CD4-positive, alpha-beta T cell treated with Interleukin-17A for 1 hour (primary cell): ENCODE results near the gene KRTAP10-6.
"Not testable (repeated sequence)": the region's sequence is repeated elsewhere in the genome, so short reads cannot be mapped to it uniquely, and the experiment has no call there.

Experiments
- DNase-seq: peaks from one replicate; pipeline ENCODE4 v3.0.0-alpha.2; 2020

KRTAP10-6 gene

GRCh38 chr21:44617071-44617501 lies 24.8 kb upstream of the KRTAP10-6 start:
- no peak for DNase-seq

GRCh38 chr21:44616591-44616926 lies 24.3 kb upstream of the KRTAP10-6 start:
- no peak for DNase-seq

GRCh38 chr21:44615911-44616590 lies 23.7 kb upstream of the KRTAP10-6 start:
- no peak for DNase-seq

- DNase-seq: no peak
Measured at GRCh38 chr21:44615466-44615865, 23.2 kb upstream of the KRTAP10-6 start.

- no peak for DNase-seq
Measured at GRCh38 chr21:44614961-44615391, 22.7 kb upstream of the KRTAP10-6 start.

GRCh38 chr21:44614161-44614631 lies 21.9 kb upstream of the KRTAP10-6 start:
- DNase-seq: no peak

- no peak for DNase-seq
Measured at GRCh38 chr21:44613386-44614155, 21.3 kb upstream of the KRTAP10-6 start.

- DNase-seq: no peak
Measured at GRCh38 chr21:44612669-44613229, 20.4 kb upstream of the KRTAP10-6 start.

GRCh38 chr21:44612029-44612486 lies 19.8 kb upstream of the KRTAP10-6 start, which contains the start of gene KRTAP10-8:
KRTAP10-8 (plus strand) TSS chr21:44612079; CDS start chr21:44612101, 22 bp downstream.
- DNase-seq: no peak

GRCh38 chr21:44611551-44611950 lies 19.2 kb upstream of the KRTAP10-6 start:
- DNase-seq: no peak

GRCh38 chr21:44610157-44610843 lies 18.0 kb upstream of the KRTAP10-6 start:
- not testable (repeated sequence) for DNase-seq

- no peak for DNase-seq
Measured at GRCh38 chr21:44609193-44609592, 16.9 kb upstream of the KRTAP10-6 start.

- no peak for DNase-seq
Measured at GRCh38 chr21:44606495-44606894, 14.2 kb upstream of the KRTAP10-6 start.

GRCh38 chr21:44603911-44604310 lies 11.6 kb upstream of the KRTAP10-6 start:
- no peak for DNase-seq

GRCh38 chr21:44603109-44603875 lies 11.0 kb upstream of the KRTAP10-6 start:
- no peak for DNase-seq

GRCh38 chr21:44602463-44602850 lies 10.2 kb upstream of the KRTAP10-6 start:
- DNase-seq: no peak

- no peak for DNase-seq
Measured at GRCh38 chr21:44601596-44602462, 9.5 kb upstream of the KRTAP10-6 start.

- not testable (repeated sequence) for DNase-seq
Measured at GRCh38 chr21:44601091-44601490, 8.8 kb upstream of the KRTAP10-6 start.

- DNase-seq: not testable (repeated sequence)
Measured at GRCh38 chr21:44600118-44600978, 8.0 kb upstream of the KRTAP10-6 start, which contains the start of gene KRTAP10-7. KRTAP10-7 (plus strand) TSS chr21:44600597; CDS start chr21:44600622, 25 bp downstream.
